ENCODE data around the gene AACS.
A peak's percentile ranks its signal among the peaks of the same experiment; 100 is the strongest.

Gene AACS

DNA sequence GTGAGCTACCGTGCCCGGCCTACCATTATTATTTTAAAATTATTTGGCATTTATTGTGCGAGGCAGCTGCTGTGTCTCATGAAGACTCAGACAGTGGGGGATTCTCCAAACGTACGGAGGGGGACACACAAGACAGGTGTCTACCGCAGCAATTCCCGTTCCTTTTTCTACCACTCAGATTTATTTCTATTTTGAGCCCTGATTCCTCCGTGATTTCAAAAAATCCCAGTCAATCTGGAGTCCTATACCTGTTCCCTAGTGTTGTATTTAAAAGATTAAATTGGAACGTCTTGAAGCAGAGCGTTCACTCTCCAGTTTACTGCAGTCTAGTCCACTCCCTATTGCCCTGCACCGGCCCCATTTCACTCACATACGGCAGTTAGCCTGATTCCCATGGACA lies 97.9 kb downstream of the AACS start:
- Mint-ChIP-seq H3K27ac (no peak overlapping the region), H3K27me3 (peaks cover 10% of the 10 kb centered on the region), H3K9me3 (no peaks in the 10 kb centered on the region), H3K4me3 (no peak overlapping the region), H3K4me1 (no peaks in the 10 kb centered on the region)
- DNase-seq (no peak), ATAC-seq (no peak)

GRCh38 chr12:125164541-125164940 lies 99.3 kb downstream of the AACS start:
- Mint-ChIP-seq H3K4me3 (no peak overlapping the region), H3K27me3 (peaks cover 10% of the 10 kb centered on the region), H3K27ac (no peak overlapping the region), H3K9me3 (no peaks in the 10 kb centered on the region), H3K4me1 (no peaks in the 10 kb centered on the region)
- no peak for DNase-seq
- ATAC-seq: no peak

DNA sequence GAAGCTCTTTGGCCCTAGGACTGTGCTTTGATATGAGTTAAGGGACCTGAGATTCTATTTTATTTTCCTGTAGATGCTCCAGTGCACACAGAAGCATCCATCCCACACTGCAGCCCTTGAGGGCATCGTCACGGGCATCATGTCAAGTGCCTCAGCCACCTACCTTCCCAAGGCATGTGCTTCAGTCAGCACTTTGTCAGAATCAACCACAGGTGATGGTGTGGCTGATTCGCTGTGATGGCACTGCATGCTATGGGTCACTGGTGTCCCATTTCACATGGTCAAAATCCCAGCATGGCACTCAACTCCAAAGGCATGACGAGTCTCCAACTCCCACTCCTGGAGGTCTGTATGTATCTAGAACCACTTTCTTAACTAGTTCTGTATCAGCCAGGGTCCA lies 100.8 kb downstream of the AACS start:
- Mint-ChIP-seq H3K27me3 (peaks cover 10% of the 10 kb centered on the region), H3K27ac (no peak overlapping the region), H3K9me3 (no peaks in the 10 kb centered on the region), H3K4me1 (no peaks in the 10 kb centered on the region), H3K4me3 (no peak overlapping the region)
- ATAC-seq (no peak), DNase-seq (no peak)

DNA sequence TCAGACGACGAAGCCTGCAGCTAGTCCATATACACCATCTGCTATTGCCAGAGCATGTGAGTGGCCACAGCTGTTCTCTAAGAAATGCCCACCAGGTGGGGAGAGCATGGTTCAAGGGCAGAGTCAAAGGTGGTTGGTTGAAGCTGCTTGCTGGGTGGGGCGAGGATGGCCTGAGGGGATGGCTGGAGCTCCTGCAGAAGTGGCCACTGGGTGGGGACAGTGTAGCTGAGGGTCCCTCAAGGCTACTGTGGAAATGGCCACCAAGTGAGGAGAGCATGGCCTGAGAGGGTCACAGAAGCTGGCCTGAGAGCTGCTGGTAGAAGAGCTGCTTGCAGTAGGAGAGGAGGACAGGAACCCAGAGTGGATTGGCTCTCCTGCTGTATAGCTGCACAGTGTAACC lies 102.4 kb downstream of the AACS start:
- ATAC-seq (no peak), DNase-seq (no peak)
- peaks cover 19% of the 10 kb centered on the region for H3K27me3 Mint-ChIP-seq
- H3K27ac Mint-ChIP-seq: no peak overlapping the region
- H3K4me1 Mint-ChIP-seq: no peaks in the 10 kb centered on the region
- H3K4me3 Mint-ChIP-seq: no peak overlapping the region
- no peaks in the 10 kb centered on the region for H3K9me3 Mint-ChIP-seq

DNA sequence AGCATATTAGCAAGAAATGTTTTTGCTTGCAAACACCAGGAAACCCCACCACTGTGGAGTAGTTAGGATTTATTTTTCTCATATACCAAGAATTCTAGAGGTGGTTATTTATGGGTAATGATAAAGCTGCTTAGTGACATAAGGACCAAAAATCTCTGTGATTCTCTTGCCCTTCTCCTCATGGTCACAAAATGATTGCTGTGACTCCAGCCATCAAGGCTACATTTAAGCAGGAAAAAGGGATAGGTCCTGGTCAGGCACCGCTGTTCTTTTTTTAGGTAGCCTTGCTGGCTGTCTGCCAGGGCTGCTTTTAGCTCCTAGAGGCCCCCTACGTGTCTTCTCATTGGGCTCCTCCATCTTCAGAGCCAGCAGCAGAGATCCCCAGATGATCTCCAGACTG lies 104.2 kb downstream of the AACS start:
- ATAC-seq (no peak), DNase-seq (no peak)
- no peaks in the 10 kb centered on the region for H3K4me1 Mint-ChIP-seq
- H3K4me3 Mint-ChIP-seq: no peak overlapping the region
- no peak overlapping the region for H3K27ac Mint-ChIP-seq
- no peaks in the 10 kb centered on the region for H3K9me3 Mint-ChIP-seq
- peaks cover 19% of the 10 kb centered on the region for H3K27me3 Mint-ChIP-seq

- DNase-seq (no peak), ATAC-seq (no peak)
- H3K27me3 Mint-ChIP-seq: peaks cover 19% of the 10 kb centered on the region
- H3K4me3 Mint-ChIP-seq: no peak overlapping the region
- no peak overlapping the region for H3K27ac Mint-ChIP-seq
- H3K4me1 Mint-ChIP-seq: no peaks in the 10 kb centered on the region
- H3K9me3 Mint-ChIP-seq: no peaks in the 10 kb centered on the region
These were observed 104.6 kb downstream of the AACS start for GRCh38 chr12:125169870-125170269.

- DNase-seq (no peak), ATAC-seq (no peak)
- H3K4me1 Mint-ChIP-seq: no peaks in the 10 kb centered on the region
- H3K27me3 Mint-ChIP-seq: peaks cover 29% of the 10 kb centered on the region
- no peaks in the 10 kb centered on the region for H3K9me3 Mint-ChIP-seq
- H3K27ac Mint-ChIP-seq: no peak overlapping the region
- no peak overlapping the region for H3K4me3 Mint-ChIP-seq
These were observed 106.0 kb downstream of the AACS start for GRCh38 chr12:125171267-125171666.

GRCh38 chr12:125172231-125172850 lies 107.1 kb downstream of the AACS start:
- ATAC-seq: no peak
- Mint-ChIP-seq H3K27ac (no peak overlapping the region), H3K4me3 (no peak overlapping the region), H3K9me3 (no peaks in the 10 kb centered on the region), H3K4me1 (no peaks in the 10 kb centered on the region), H3K27me3 (peaks cover 36% of the 10 kb centered on the region)
- no peak for DNase-seq

GRCh38 chr12:125175576-125175975 lies 110.3 kb downstream of the AACS start:
- Mint-ChIP-seq H3K4me1 (no peaks in the 10 kb centered on the region), H3K9me3 (no peaks in the 10 kb centered on the region), H3K27ac (no peak overlapping the region), H3K4me3 (no peak overlapping the region), H3K27me3 (peaks cover 49% of the 10 kb centered on the region)
- DNase-seq (no peak), ATAC-seq (no peak)

- peaks cover 66% of the 10 kb centered on the region for H3K27me3 Mint-ChIP-seq
- no peak overlapping the region for H3K4me3 Mint-ChIP-seq
- no peak overlapping the region for H3K27ac Mint-ChIP-seq
- H3K9me3 Mint-ChIP-seq: no peaks in the 10 kb centered on the region
- ATAC-seq (no peak), DNase-seq (no peak)
- H3K4me1 Mint-ChIP-seq: peaks cover 4% of the 10 kb centered on the region
These were observed 113.0 kb downstream of the AACS start for GRCh38 chr12:125178222-125178621.

DNA sequence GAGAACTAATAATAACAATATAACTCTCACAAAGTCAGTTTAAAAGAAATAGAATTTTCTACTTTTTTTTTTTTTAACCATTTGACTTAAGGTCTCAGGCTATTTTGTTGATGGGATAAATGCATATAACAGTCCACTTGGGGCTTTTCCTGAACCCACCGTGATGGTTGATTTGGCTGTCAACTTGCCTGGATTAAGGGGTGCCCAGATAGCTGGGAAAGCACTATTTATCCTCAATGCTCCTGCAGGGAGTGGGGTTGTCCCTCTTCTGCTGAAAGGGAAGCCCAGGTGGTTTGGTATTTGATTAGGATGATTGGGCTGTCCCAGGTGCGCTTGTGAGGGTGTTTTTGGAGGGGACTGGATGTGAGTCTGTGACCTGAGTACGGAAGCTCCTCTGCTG lies 114.9 kb downstream of the AACS start:
- ATAC-seq: no peak
- no peak for DNase-seq
- peaks cover 7% of the 10 kb centered on the region for H3K4me1 Mint-ChIP-seq
- no peak overlapping the region for H3K27ac Mint-ChIP-seq
- no peak overlapping the region for H3K4me3 Mint-ChIP-seq
- H3K27me3 Mint-ChIP-seq: peaks cover 85% of the 10 kb centered on the region
- H3K9me3 Mint-ChIP-seq: no peaks in the 10 kb centered on the region

GRCh38 chr12:125181107-125181506 lies 115.9 kb downstream of the AACS start:
- Mint-ChIP-seq H3K27me3 (peaks cover 87% of the 10 kb centered on the region), H3K27ac (no peak overlapping the region), H3K4me1 (peaks cover 14% of the 10 kb centered on the region), H3K4me3 (no peak overlapping the region), H3K9me3 (no peaks in the 10 kb centered on the region)
- ATAC-seq (no peak), DNase-seq (no peak)

DNA sequence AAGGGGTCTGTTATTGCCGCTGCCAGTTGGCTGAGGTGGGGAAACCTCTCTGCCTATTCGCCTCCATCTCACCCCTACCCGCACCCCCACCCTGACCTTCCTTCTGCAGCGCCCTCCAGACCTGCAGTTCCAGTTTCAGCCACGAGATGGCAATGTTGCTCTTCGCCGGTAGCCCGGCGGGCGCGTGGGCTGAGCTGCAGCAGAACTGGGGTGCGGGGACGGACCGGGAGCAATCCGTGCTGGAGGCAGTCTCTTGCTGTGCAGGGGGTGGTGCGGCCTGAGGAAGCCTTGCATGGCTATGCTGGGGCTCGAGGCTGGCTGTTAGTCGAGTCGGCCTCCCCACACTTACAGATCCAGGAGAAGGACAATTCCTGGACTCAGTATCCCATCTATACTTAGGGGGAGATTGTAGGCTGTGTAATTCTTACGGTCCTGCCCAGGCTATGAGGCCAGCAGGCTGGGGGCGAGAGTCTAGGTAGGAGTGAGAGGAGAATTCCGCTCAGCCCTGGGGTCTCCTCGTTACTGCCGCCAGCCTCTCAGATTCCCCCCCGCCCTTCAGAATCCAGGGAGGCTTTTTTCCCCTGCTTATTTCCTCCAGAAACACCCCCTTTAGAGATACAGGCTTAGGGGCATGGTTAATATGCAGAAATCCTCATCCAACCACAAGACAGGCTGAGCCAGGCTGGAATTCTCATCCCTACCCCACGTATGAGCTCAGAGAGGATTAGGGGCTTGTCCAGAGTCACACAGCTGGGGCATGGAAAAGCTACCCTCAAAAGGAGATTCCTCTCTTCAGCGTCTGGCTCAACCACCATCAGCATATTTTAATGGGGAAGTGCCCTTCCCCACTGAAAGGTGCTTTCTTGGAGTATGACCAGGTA lies 118.2 kb downstream of the AACS start:
- H3K9me3 Mint-ChIP-seq: no peaks in the 10 kb centered on the region
- no peak overlapping the region for H3K4me3 Mint-ChIP-seq
- no peak overlapping the region for H3K27ac Mint-ChIP-seq
- H3K27me3 Mint-ChIP-seq: peaks cover 85% of the 10 kb centered on the region
- H3K4me1 Mint-ChIP-seq: peaks cover 19% of the 10 kb centered on the region
- peak; percentile 77 for ATAC-seq
- DNase-seq: peak; percentile 79 to 81

GRCh38 chr12:125184213-125184967 lies 119.2 kb downstream of the AACS start:
- peaks cover 89% of the 10 kb centered on the region for H3K27me3 Mint-ChIP-seq
- H3K4me1 Mint-ChIP-seq: peaks cover 28% of the 10 kb centered on the region
- H3K27ac Mint-ChIP-seq: no peak overlapping the region
- no peak for DNase-seq
- no peak overlapping the region for H3K4me3 Mint-ChIP-seq
- ATAC-seq: no peak
- H3K9me3 Mint-ChIP-seq: no peaks in the 10 kb centered on the region

- peaks cover 94% of the 10 kb centered on the region for H3K27me3 Mint-ChIP-seq
- H3K4me3 Mint-ChIP-seq: no peak overlapping the region
- H3K9me3 Mint-ChIP-seq: no peaks in the 10 kb centered on the region
- DNase-seq (no peak), ATAC-seq (no peak)
- H3K4me1 Mint-ChIP-seq: peaks cover 28% of the 10 kb centered on the region
- no peak overlapping the region for H3K27ac Mint-ChIP-seq
These were observed 120.1 kb downstream of the AACS start for GRCh38 chr12:125185311-125185739.
